Dendritic cell treated with granulocyte-macrophage colony-stimulating factor and Interleukin-4, amounts not matched to agents 40 ng/mL and 50 ng/mL, for 4 days (primary cell): ENCODE results near the gene SRGAP2C.
"Not testable (repeated sequence)": the region's sequence is repeated elsewhere in the genome, so short reads cannot be mapped to it uniquely, and the experiment has no call there.

Source experiments
- H3K27ac Mint-ChIP-seq: one replicate; pipeline ENCODE4 v1.8.0; 2022; ENCODE audit warnings: mild to moderate bottlenecking, mixed read lengths
- H3K27me3 Mint-ChIP-seq: one replicate; pipeline ENCODE4 v1.8.0; 2022; ENCODE audit warnings: mild to moderate bottlenecking, mixed read lengths
- H3K36me3 Mint-ChIP-seq: one replicate; pipeline ENCODE4 v1.8.0; 2022; ENCODE audit warnings: low read depth, mixed read lengths
- H3K4me1 Mint-ChIP-seq: one replicate; pipeline ENCODE4 v1.8.0; 2022; ENCODE audit warnings: low read depth, mixed read lengths
- H3K4me3 Mint-ChIP-seq: one replicate; pipeline ENCODE4 v1.8.0; 2022; ENCODE audit warnings: mild to moderate bottlenecking, moderate library complexity, mixed read lengths
- H3K9me3 Mint-ChIP-seq: one replicate; pipeline ENCODE4 v1.8.0; 2022; ENCODE audit warnings: mixed read lengths
- intact Hi-C: fragments of 100-400 bp; cut with micrococcal nuclease; formaldehyde crosslinking; loops from one replicate; pipeline ENCODE4 v1.15.0; 2022

Gene SRGAP2C

GRCh38 chr1:121374851-121375367 is 190.1 kb downstream of the SRGAP2C start:
- H3K36me3 Mint-ChIP-seq, H3K27me3 Mint-ChIP-seq, intact Hi-C loops, H3K27ac Mint-ChIP-seq, H3K4me3 Mint-ChIP-seq, H3K4me1 Mint-ChIP-seq, H3K9me3 Mint-ChIP-seq: not testable (repeated sequence)

- H3K27ac Mint-ChIP-seq, H3K4me1 Mint-ChIP-seq, H3K4me3 Mint-ChIP-seq, H3K27me3 Mint-ChIP-seq, intact Hi-C loops, H3K36me3 Mint-ChIP-seq, H3K9me3 Mint-ChIP-seq: not testable (repeated sequence)
Measured at GRCh38 chr1:121376986-121377385, 192.2 kb downstream of the SRGAP2C start.

GRCh38 chr1:121378757-121379156 is 194.0 kb downstream of the SRGAP2C start:
- H3K4me3 Mint-ChIP-seq, intact Hi-C loops: not testable (repeated sequence)

GRCh38 chr1:121384754-121385153 is 200.0 kb downstream of the SRGAP2C start:
- H3K4me1 Mint-ChIP-seq, H3K27me3 Mint-ChIP-seq, H3K9me3 Mint-ChIP-seq, H3K27ac Mint-ChIP-seq, intact Hi-C loops, H3K4me3 Mint-ChIP-seq: not testable (repeated sequence)
- peaks cover 12% of the 10 kb centered on the region for H3K36me3 Mint-ChIP-seq

More at GRCh38 chr1:121378757-121379156, 194.0 kb downstream of the SRGAP2C start:
- not testable (repeated sequence) for H3K4me1 Mint-ChIP-seq, H3K9me3 Mint-ChIP-seq, H3K27ac Mint-ChIP-seq, H3K27me3 Mint-ChIP-seq
- peaks cover 12% of the 10 kb centered on the region for H3K36me3 Mint-ChIP-seq

GRCh38 chr1:121385162-121385561 is 200.4 kb downstream of the SRGAP2C start:
- H3K27me3 Mint-ChIP-seq, H3K27ac Mint-ChIP-seq, H3K4me1 Mint-ChIP-seq, H3K4me3 Mint-ChIP-seq, intact Hi-C loops, H3K9me3 Mint-ChIP-seq: not testable (repeated sequence)
- H3K36me3 Mint-ChIP-seq, result peaks cover 12% of the 10 kb centered on the region

- H3K27me3 Mint-ChIP-seq, H3K9me3 Mint-ChIP-seq, H3K4me1 Mint-ChIP-seq, H3K4me3 Mint-ChIP-seq, intact Hi-C loops, H3K27ac Mint-ChIP-seq: not testable (repeated sequence)
- peaks cover 12% of the 10 kb centered on the region for H3K36me3 Mint-ChIP-seq
Measured at GRCh38 chr1:121385563-121386288, 201.0 kb downstream of the SRGAP2C start.

GRCh38 chr1:121386319-121386948 is 201.7 kb downstream of the SRGAP2C start:
- H3K36me3 Mint-ChIP-seq, result peaks cover 12% of the 10 kb centered on the region
- H3K4me1 Mint-ChIP-seq, H3K9me3 Mint-ChIP-seq, intact Hi-C loops, H3K27me3 Mint-ChIP-seq, H3K27ac Mint-ChIP-seq, H3K4me3 Mint-ChIP-seq: not testable (repeated sequence)

GRCh38 chr1:121389895-121390560 is 205.3 kb downstream of the SRGAP2C start:
- intact Hi-C loops, H3K4me1 Mint-ChIP-seq, H3K36me3 Mint-ChIP-seq, H3K9me3 Mint-ChIP-seq, H3K27ac Mint-ChIP-seq, H3K27me3 Mint-ChIP-seq, H3K4me3 Mint-ChIP-seq: not testable (repeated sequence)

GRCh38 chr1:121392130-121392529 is 207.4 kb downstream of the SRGAP2C start:
- H3K4me1 Mint-ChIP-seq, H3K27ac Mint-ChIP-seq, H3K9me3 Mint-ChIP-seq, intact Hi-C loops, H3K4me3 Mint-ChIP-seq: not testable (repeated sequence)
- Mint-ChIP-seq H3K36me3 (peaks cover 16% of the 10 kb centered on the region), H3K27me3 (peaks cover 10% of the 10 kb centered on the region)

GRCh38 chr1:121395718-121396201 is 211.0 kb downstream of the SRGAP2C start:
- H3K9me3 Mint-ChIP-seq, result peaks cover 12% of the 10 kb centered on the region
- H3K27me3 Mint-ChIP-seq, result peaks cover 10% of the 10 kb centered on the region
- intact Hi-C loops, H3K4me1 Mint-ChIP-seq: not testable (repeated sequence)
- peak overlapping the region; percentile 94 for H3K27ac Mint-ChIP-seq
- peaks cover 27% of the 10 kb centered on the region for H3K36me3 Mint-ChIP-seq
- peak overlapping the region; percentile 91 for H3K4me3 Mint-ChIP-seq

- intact Hi-C loops, H3K4me1 Mint-ChIP-seq: not testable (repeated sequence)
- H3K27ac Mint-ChIP-seq, result peak overlapping the region; percentile 94
- peaks cover 12% of the 10 kb centered on the region for H3K27me3 Mint-ChIP-seq
- H3K9me3 Mint-ChIP-seq, result peaks cover 19% of the 10 kb centered on the region
- H3K4me3 Mint-ChIP-seq, result peak overlapping the region; percentile 91
- H3K36me3 Mint-ChIP-seq, result peaks cover 34% of the 10 kb centered on the region
Measured at GRCh38 chr1:121396335-121397081, 211.7 kb downstream of the SRGAP2C start.

GRCh38 chr1:121397101-121397500 is 212.3 kb downstream of the SRGAP2C start:
- H3K4me1 Mint-ChIP-seq, intact Hi-C loops: not testable (repeated sequence)
- H3K9me3 Mint-ChIP-seq, result peaks cover 20% of the 10 kb centered on the region
- peak overlapping the region; percentile 94 for H3K27ac Mint-ChIP-seq
- H3K4me3 Mint-ChIP-seq, result peak overlapping the region; percentile 91
- H3K36me3 Mint-ChIP-seq, result peaks cover 32% of the 10 kb centered on the region
- H3K27me3 Mint-ChIP-seq, result peaks cover 12% of the 10 kb centered on the region

- H3K9me3 Mint-ChIP-seq, result peaks cover 20% of the 10 kb centered on the region
- H3K27me3 Mint-ChIP-seq, result peaks cover 12% of the 10 kb centered on the region
- intact Hi-C loops, H3K27ac Mint-ChIP-seq, H3K4me1 Mint-ChIP-seq, H3K4me3 Mint-ChIP-seq: not testable (repeated sequence)
- peaks cover 28% of the 10 kb centered on the region for H3K36me3 Mint-ChIP-seq
Measured at GRCh38 chr1:121399193-121399592, 214.4 kb downstream of the SRGAP2C start.
